Measurements from ENCODE around the gene LPAR2. TPM values are rescaled to one million over a fixed set of nuclear protein-coding genes. Genes with fewer than 3 reads are reported as not detected.

Gene LPAR2
- polyA plus RNA-seq, 2 of the 4 experiments (the other 2 are of a cell fraction): 1.5 to 3.8 TPM

DNA sequence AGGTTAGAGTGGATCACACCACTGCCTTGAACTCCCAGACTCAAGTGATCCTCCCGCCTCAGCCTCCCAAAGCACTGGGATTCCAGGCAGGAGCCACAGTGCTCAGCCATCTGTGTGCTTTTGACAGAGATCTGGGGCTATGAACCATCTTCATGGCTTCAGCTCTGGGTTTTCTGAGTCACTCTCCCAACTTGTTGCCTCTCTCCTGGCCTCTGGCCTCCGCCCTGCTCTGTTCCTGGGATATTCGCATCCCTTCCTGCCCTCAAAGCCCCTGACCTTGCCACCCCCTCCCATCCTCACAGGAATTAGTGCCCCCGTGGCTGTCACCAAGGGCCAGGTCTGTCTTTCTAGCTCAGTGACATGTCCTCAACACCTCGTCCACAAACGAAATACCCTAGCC is 21.1 kb upstream of the LPAR2 start:
- DNase-seq (ENCODE audit: low read depth in 1 of 2, low spot score in 1 of 2) (no peak), ATAC-seq (no peak), FAIRE-seq (no peak)
- POLR2A ChIA-PET: interaction anchor here (1.4 kb wide), 1 partner anchor 14 kb away, joined by 5 read pairs; the partner anchor contains the start of gene ATP13A1
- CTCF ChIA-PET: interaction anchor here (0.6 to 3.7 kb wide), 2 partner anchors 10 to 117 kb away, joined by 3 to 17 read pairs; no protein-coding TSS in a partner anchor
- H3K4me1 ChIP-seq: no peaks in the 10 kb centered on the region
- H3K4me2 ChIP-seq: no peak overlapping the region
- H3K4me3 ChIP-seq: no peak overlapping the region
- no peak for TF ChIP-seq ESRRA (IDR thresholded peaks at IDR 0.05; ENCODE audit: borderline replicate concordance, low read length)
- TF ChIP-seq, protein P1, sequence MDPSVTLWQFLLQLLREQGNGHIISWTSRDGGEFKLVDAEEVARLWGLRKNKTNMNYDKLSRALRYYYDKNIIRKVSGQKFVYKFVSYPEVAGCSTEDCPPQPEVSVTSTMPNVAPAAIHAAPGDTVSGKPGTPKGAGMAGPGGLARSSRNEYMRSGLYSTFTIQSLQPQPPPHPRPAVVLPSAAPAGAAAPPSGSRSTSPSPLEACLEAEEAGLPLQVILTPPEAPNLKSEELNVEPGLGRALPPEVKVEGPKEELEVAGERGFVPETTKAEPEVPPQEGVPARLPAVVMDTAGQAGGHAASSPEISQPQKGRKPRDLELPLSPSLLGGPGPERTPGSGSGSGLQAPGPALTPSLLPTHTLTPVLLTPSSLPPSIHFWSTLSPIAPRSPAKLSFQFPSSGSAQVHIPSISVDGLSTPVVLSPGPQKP (IDR thresholded peaks at IDR 0.05; ENCODE audit: low read depth, low read length): no peak
- TF ChIP-seq RCOR1 (IDR thresholded peaks at IDR 0.05; ENCODE audit: low read depth, low read length): no peak
- no peak for TF ChIP-seq TFCP2L1 (CRISPR knock-in tag; IDR thresholded peaks at IDR 0.05)
- no peak for TF ChIP-seq ZSCAN20 (CRISPR knock-in tag; IDR thresholded peaks at IDR 0.05)
- TF ChIP-seq, protein P2, sequence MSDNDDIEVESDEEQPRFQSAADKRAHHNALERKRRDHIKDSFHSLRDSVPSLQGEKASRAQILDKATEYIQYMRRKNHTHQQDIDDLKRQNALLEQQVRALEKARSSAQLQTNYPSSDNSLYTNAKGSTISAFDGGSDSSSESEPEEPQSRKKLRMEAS (IDR thresholded peaks at IDR 0.05): no peak
- TF ChIP-seq JUN (IDR thresholded peaks at IDR 0.05): no peak
- TF ChIP-seq, protein P3, sequence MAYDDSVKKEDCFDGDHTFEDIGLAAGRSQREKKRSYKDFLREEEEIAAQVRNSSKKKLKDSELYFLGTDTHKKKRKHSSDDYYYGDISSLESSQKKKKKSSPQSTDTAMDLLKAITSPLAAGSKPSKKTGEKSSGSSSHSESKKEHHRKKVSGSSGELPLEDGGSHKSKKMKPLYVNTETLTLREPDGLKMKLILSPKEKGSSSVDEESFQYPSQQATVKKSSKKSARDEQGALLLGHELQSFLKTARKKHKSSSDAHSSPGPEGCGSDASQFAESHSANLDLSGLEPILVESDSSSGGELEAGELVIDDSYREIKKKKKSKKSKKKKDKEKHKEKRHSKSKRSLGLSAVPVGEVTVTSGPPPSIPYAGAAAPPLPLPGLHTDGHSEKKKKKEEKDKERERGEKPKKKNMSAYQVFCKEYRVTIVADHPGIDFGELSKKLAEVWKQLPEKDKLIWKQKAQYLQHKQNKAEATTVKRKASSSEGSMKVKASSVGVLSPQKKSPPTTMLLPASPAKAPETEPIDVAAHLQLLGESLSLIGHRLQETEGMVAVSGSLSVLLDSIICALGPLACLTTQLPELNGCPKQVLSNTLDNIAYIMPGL (CRISPR knock-in tag; IDR thresholded peaks at IDR 0.05; ENCODE audit: borderline replicate concordance): no peak
- TF ChIP-seq, protein P4, sequence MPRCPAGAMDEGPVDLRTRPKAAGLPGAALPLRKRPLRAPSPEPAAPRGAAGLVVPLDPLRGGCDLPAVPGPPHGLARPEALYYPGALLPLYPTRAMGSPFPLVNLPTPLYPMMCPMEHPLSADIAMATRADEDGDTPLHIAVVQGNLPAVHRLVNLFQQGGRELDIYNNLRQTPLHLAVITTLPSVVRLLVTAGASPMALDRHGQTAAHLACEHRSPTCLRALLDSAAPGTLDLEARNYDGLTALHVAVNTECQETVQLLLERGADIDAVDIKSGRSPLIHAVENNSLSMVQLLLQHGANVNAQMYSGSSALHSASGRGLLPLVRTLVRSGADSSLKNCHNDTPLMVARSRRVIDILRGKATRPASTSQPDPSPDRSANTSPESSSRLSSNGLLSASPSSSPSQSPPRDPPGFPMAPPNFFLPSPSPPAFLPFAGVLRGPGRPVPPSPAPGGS (IDR thresholded peaks at IDR 0.05): no peak
- no peak for TF ChIP-seq CHD4 (IDR thresholded peaks at IDR 0.05; ENCODE audit: borderline replicate concordance)
- 88% methylated on average over 4 of the region's 6 CpGs for WGBS (ENCODE audit: missing lambda C conversion rate)
- no peak overlapping the region for H3K27ac ChIP-seq
- H3K9me3 ChIP-seq: no peaks in the 10 kb centered on the region

DNA sequence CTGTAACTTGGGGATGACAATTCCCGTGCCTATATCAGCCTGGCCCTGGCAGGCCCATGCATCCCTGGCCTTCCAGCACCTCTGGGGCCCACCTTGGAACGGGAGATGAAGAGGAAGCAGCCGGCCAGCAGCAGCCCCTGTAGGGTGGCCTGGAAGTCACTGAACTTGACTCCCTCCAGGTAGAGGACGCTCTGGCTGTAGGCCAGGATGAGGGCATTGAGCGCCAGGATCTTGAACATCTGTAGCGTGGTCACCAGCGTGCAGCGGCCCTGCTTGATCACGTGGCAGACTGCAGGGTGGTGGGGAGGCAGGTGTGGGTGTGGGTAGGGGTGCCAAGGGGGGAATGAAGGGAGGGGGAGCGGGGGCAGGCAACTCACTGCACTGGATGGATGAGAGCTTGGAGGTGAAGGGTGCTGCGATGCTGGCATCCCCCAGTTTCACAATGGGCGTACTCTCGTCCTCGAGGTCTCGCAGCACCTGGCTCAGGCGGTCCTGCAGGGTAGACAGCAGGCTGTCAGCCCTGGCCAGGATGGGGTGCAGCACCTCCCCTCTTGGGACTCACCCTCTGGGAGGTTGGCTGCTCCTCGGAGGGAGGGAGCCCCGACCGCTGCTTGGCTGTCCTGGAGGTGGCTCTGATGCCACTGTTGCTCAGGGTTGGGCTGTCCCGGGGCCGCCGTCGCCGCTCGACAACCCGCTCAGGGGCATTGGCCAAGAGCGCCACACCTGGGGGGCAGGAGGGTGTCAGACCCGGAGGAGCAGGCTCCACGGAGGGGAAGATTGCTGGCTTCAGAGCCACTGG is 19.2 kb upstream of the LPAR2 start:
- ATAC-seq: no peak
- no peak for DNase-seq (ENCODE audit: low read depth in 1 of 2, low spot score in 1 of 2)
- no peak for FAIRE-seq
- POLR2A ChIA-PET: no interaction called here
- H3K4me2 ChIP-seq: no peak overlapping the region
- 0 out of 3 replicates have a peak, but pooled peaks cover 3% of the 10 kb centered on the region for H3K4me1 ChIP-seq
- no peaks in the 10 kb centered on the region for H3K9me3 ChIP-seq
- H3K4me3 ChIP-seq: no peak overlapping the region
- no peak for TF ChIP-seq BHLHE40 (IDR thresholded peaks at IDR 0.05; ENCODE audit: low read depth, low read length)
- TF ChIP-seq RCOR1 (IDR thresholded peaks at IDR 0.05; ENCODE audit: low read depth, low read length): no peak
- CTCF ChIA-PET: no interaction called here
- H3K27ac ChIP-seq: no peak overlapping the region
- WGBS (ENCODE audit: missing lambda C conversion rate): 98% methylated on average over 7 of the region's 29 CpGs

DNA sequence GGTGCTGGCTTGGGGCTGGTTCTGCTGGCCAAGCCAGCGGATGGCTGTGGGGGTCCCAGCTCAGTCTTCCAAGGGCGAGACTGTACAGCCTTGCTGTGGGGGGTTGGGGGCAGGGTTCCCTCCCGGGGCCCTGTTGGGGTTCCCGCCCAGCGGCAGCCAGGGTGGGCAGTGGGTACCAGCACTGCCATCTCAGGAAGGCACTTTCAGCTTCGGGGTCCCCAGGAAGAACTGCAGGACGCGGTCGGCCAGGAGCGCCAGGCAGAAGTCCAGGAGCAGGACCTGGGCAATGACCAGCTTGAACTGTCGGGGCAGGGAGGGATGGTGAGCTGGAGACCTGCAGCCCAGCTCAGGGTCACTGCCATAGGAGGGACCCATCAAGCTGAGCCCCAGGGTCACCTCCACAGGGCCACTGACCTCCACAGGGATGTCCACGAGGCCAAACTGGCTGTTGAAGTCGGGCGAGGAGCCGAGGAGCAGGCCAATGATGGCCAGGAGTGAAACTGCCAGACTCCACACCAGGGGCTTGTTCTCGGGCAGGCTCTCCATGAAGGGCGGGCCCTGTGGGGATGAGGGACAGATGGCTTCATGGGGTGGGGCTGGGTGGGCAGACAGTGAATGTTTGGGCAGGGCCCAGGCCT is 17.3 kb upstream of the LPAR2 start:
- no peak overlapping the region for H3K4me2 ChIP-seq
- ATAC-seq: no peak
- DNase-seq (ENCODE audit: low read depth in 1 of 2, low spot score in 1 of 2): no peak
- no peaks in the 10 kb centered on the region for H3K9me3 ChIP-seq
- 0 out of 3 replicates have a peak, but pooled peaks cover 3% of the 10 kb centered on the region for H3K4me1 ChIP-seq
- WGBS (ENCODE audit: missing lambda C conversion rate): no CpG with 5 or more reads among the region's 17 CpGs
- H3K4me3 ChIP-seq: no peak overlapping the region
- FAIRE-seq: no peak
- H3K27ac ChIP-seq: no peak overlapping the region
- CTCF ChIA-PET: interaction anchor here (1.4 to 2.8 kb wide), 4 partner anchors 9 to 129 kb away, joined by 3 to 28 read pairs (median 16); partner anchors contain the start of gene NDUFA13
- POLR2A ChIA-PET: no interaction called here
- no peak for TF ChIP-seq HOXA7 (CRISPR knock-in tag; IDR thresholded peaks at IDR 0.05)
- no peak for TF ChIP-seq EP300 (IDR thresholded peaks at IDR 0.05)
- no peak for TF ChIP-seq HDAC2 (IDR thresholded peaks at IDR 0.05)
- no peak for TF ChIP-seq JUNB (IDR thresholded peaks at IDR 0.05)
- TF ChIP-seq NFE2L2 (conservative IDR thresholded peaks at IDR 0.05; ENCODE audit: low read length): no peak
- no peak for TF ChIP-seq RAD21 (conservative IDR thresholded peaks at IDR 0.05 in 1 of 2, IDR thresholded peaks at IDR 0.05 in 1 of 2)
- no peak for TF ChIP-seq TP53 (CRISPR knock-in tag; IDR thresholded peaks at IDR 0.05)
- TF ChIP-seq, protein P5, sequence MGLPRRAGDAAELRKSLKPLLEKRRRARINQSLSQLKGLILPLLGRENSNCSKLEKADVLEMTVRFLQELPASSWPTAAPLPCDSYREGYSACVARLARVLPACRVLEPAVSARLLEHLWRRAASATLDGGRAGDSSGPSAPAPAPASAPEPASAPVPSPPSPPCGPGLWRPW (IDR thresholded peaks at IDR 0.05): no peak
- no peak for TF ChIP-seq HOXB5 (CRISPR knock-in tag; IDR thresholded peaks at IDR 0.05)
- no peak for TF ChIP-seq POLR2AphosphoS2 (conservative IDR thresholded peaks at IDR 0.05; ENCODE audit: low read length)
- TF ChIP-seq BHLHE40 (IDR thresholded peaks at IDR 0.05; ENCODE audit: low read depth, low read length): no peak
- no peak for TF ChIP-seq FOSL2 (IDR thresholded peaks at IDR 0.05)
- TF ChIP-seq FOSL2 (CRISPR knock-in tag; IDR thresholded peaks at IDR 0.05): no peak
- no peak for TF ChIP-seq SMC3 (IDR thresholded peaks at IDR 0.05)
- no peak for TF ChIP-seq HOXB13 (CRISPR knock-in tag; IDR thresholded peaks at IDR 0.05; ENCODE audit: low read depth)
- TF ChIP-seq KDM5A (IDR thresholded peaks at IDR 0.05): no peak
- TF ChIP-seq EHMT2 (IDR thresholded peaks at IDR 0.05; ENCODE audit: low read depth): no peak
- no peak for TF ChIP-seq GATA3 (IDR thresholded peaks at IDR 0.05; ENCODE audit: borderline replicate concordance)
- no peak for TF ChIP-seq RNF2 (IDR thresholded peaks at IDR 0.05; ENCODE audit: borderline replicate concordance, low read depth)
- TF ChIP-seq RFX5 (IDR thresholded peaks at IDR 0.05): no peak

All from A549 (cell line).